Astrocyte (in vitro differentiated cells and primary cell): ENCODE results near the gene TSTD2.

ENCODE experiments used
- CTCF ChIP-seq: IDR thresholded peaks from 2 replicates; pipeline ENCODE4 v1.5.1; 2011; ENCODE audit warnings: low read depth, mild to moderate bottlenecking, inconsistent platforms, low read length, moderate library complexity; ENCODE audit not compliant: insufficient read depth
- EZH2 ChIP-seq: IDR thresholded peaks from 2 replicates; pipeline ENCODE4 v1.6.1; 2012; ENCODE audit warnings: mild to moderate bottlenecking, low read length, inconsistent platforms; ENCODE audit not compliant: insufficient read depth

- TF ChIP-seq CTCF (peak; percentile 25), EZH2 (no peak)
These were observed 5.5 kb upstream of the TSTD2 start for GRCh38 chr9:97638666-97639065.
